Spleen (tissue), 11 donors: ENCODE measurements around the gene APH1A. TPM values are rescaled to one million over a fixed set of nuclear protein-coding genes. Genes with fewer than 3 reads are reported as not detected.

Experiments used
- DNase-seq: peaks from one replicate; pipeline ENCODE4 v3.0.0-alpha.2; 2020
- H3K27ac ChIP-seq, 8 donors: fragments of 200-600 bp; sonication (generic) in 7 of 8; 1 replicate in 4 of 8; 2 replicates in 4 of 8; pipeline versions ENCODE4 v1.5.0 to v1.8.0; 2016 to 2021; ENCODE audit warnings: inconsistent platforms in 4 of 8, mild to moderate bottlenecking in 4 of 8, moderate library complexity in 1 of 8
- H3K27me3 ChIP-seq, 7 donors: fragments of 200-600 bp; sonication (generic) in 6 of 7; replicated peaks in 1 of 7; 1 replicate in 4 of 7; 2 replicates in 3 of 7; pipeline versions ENCODE4 v1.5.0 to v1.8.0; 2016 to 2021; ENCODE audit warnings: inconsistent platforms in 3 of 7, mild to moderate bottlenecking in 1 of 7
- H3K36me3 ChIP-seq, 6 donors: fragments of 200-600 bp; sonication (generic) in 5 of 6; 1 replicate in 4 of 6; 2 replicates in 2 of 6; pipeline versions ENCODE4 v1.5.0 to v1.8.0; 2016 to 2021; ENCODE audit warnings: inconsistent platforms in 2 of 6
- H3K4me1 ChIP-seq, 6 donors: fragments of 200-600 bp; sonication (generic) in 5 of 6; 1 replicate in 3 of 6; 2 replicates in 3 of 6; pipeline versions ENCODE4 v1.5.0 to v1.8.0; 2016 to 2021; ENCODE audit warnings: inconsistent platforms in 3 of 6
- H3K4me3 ChIP-seq, 8 donors: fragments of 200-600 bp; sonication (generic) in 7 of 8; 1 replicate in 4 of 8; 2 replicates in 4 of 8; pipeline versions ENCODE4 v1.5.0 to v1.8.0; 2016 to 2021; ENCODE audit warnings: inconsistent platforms in 4 of 8, mild to moderate bottlenecking in 4 of 8, moderate library complexity in 2 of 8
- H3K9me3 ChIP-seq, 8 donors: fragments of 200-600 bp; sonication (generic) in 7 of 8; 1 replicate in 4 of 8; 2 replicates in 4 of 8; pipeline versions ENCODE4 v1.5.0 to v1.8.0; 2016 to 2021; ENCODE audit warnings: inconsistent platforms in 4 of 8
- CTCF ChIP-seq, 11 experiments: fragments of 200-600 bp in 7 of 11; fragments of 450-650 bp in 4 of 11; sonication (generic) in 4 of 11; IDR thresholded peaks in 8 of 11; conservative IDR thresholded peaks in 3 of 11; 1 replicate in 7 of 11; 2 replicates in 4 of 11; pipeline versions ENCODE4 v1.4.0 to v1.8.0; 2016 to 2021; ENCODE audit warnings: antibody characterized with exemption in 11 of 11, inconsistent platforms in 4 of 11, mild to moderate bottlenecking in 1 of 11
- POLR2A ChIP-seq, 3 donors: fragments of 450-650 bp; IDR thresholded peaks; one replicate each; pipeline ENCODE4 v1.5.1; 2017; ENCODE audit warnings: antibody characterized with exemption in 3 of 3, mild to moderate bottlenecking in 1 of 3
- POLR2AphosphoS5 ChIP-seq, 3 donors: sonication (generic); formaldehyde crosslinking; IDR thresholded peaks; one replicate each; pipeline ENCODE4 v1.5.1; 2017; ENCODE audit warnings: antibody characterized with exemption in 3 of 3
- WGBS, 5 donors: extraction: QIAGEN DNeasy Blood & Tissue Kit in 3 of 5; methylation state at CpG; one replicate each; pipeline versions ENCODE4 v1.1.5 to v1.1.7; 2013 to 2018; 5-methylcytosine and 5-hydroxymethylcytosine counted together
- intact Hi-C: fragments of 100-400 bp; cut with DNase I; formaldehyde crosslinking; loops from one replicate; pipeline ENCODE4 v1.15.0; 2023; ENCODE audit warnings: low total_unique reads
- polyA plus RNA-seq, 3 donors: library from polyadenylated mRNA; stranded (reverse); fragments of 200-250 nt; gene quantifications; one replicate each; pipeline ENCODE4 v1.2.1, GENCODE V29; 2013
- total RNA-seq, 7 donors: library from RNA; depleted of rRNA in 3 of 7; stranded (reverse); fragments of >200 nt in 3 of 7; fragmentation: NEBNext Ultra II Directional in 4 of 7; extraction: Animal tissue kit (Norgen Biotek cat#: 25700) in 4 of 7; gene quantifications; one replicate each; pipeline versions ENCODE4 v1.1.0 to v1.2.1, GENCODE V29; 2016 to 2021
- donor health status: healthy with polysubstance abuse.
- donor health status: DM: no; HTN: no; CAD: no; lungs with moderate emphysema.
- donor health status: DM: no; HTN: no; CAD: no.
- donor health status: Bipolar disorder and iron deficiency.
- donor health status: healthy.
- donor health status: DM: no; HTN: no; CAD: no.
- donor health status: DM: yes; HTN: yes; CAD: no.

Gene APH1A
- total and polyA plus RNA-seq, 10 donors = 72.0 to 186 (median 134) TPM

GRCh38 chr1:150257624-150258585 lies 10.9 kb downstream of the APH1A start, which contains the start of gene CA14:
TSS of gene CA14 (plus strand) at chr1:150257774. CDS start at chr1:150258129, 355 bp downstream.
- Histone ChIP-seq H3K27ac (no peak within 1 kb of the TSS), H3K27me3 (peaks cover 0 to 43% (median 11%) of the 10 kb centered on the region in 7 donors), H3K9me3 (no peaks in the 10 kb centered on the region), H3K36me3 (no peaks in the 10 kb centered on the region), H3K4me3 (peak within 1 kb of the TSS in 1 of 8 donors; percentile 56), H3K4me1 (peaks cover 6 to 30% (median 23%) of the 10 kb centered on the region in 6 donors)
- intact Hi-C loops = no loop called here
- TF ChIP-seq CTCF (IDR thresholded peaks at IDR 0.05 in 8 of 11, conservative IDR thresholded peaks at IDR 0.05 in 3 of 11) (no peak), POLR2AphosphoS5 (IDR thresholded peaks at IDR 0.05) (no peak), POLR2A (IDR thresholded peaks at IDR 0.05) (no peak)
- DNase-seq = no peak
- WGBS, 5 donors = 44 to 50% (median 50%) methylated on average over 13 of the region's 13 CpGs

- DNase-seq = no peak
- peak overlapping the region in 3 of 8 donors; percentile 7 to 75 (median 74) for H3K27ac ChIP-seq
- H3K27me3 ChIP-seq = peaks cover 0 to 43% (median 11%) of the 10 kb centered on the region in 7 donors
- H3K36me3 ChIP-seq = no peaks in the 10 kb centered on the region
- TF ChIP-seq POLR2A (IDR thresholded peaks at IDR 0.05) (no peak), CTCF (IDR thresholded peaks at IDR 0.05 in 8 of 11, conservative IDR thresholded peaks at IDR 0.05 in 3 of 11) (no peak), POLR2AphosphoS5 (IDR thresholded peaks at IDR 0.05) (no peak)
- WGBS, 5 donors = 21 to 27% (median 25%) methylated on average over 14 of the region's 14 CpGs
- no peaks in the 10 kb centered on the region for H3K9me3 ChIP-seq
- intact Hi-C loops = no loop called here
- H3K4me1 ChIP-seq = peaks cover 6 to 30% (median 21%) of the 10 kb centered on the region in 6 donors
- peak overlapping the region in 2 of 8 donors; percentile 28 to 56 for H3K4me3 ChIP-seq
Observed at GRCh38 chr1:150256554-150257341, 12.1 kb downstream of the APH1A start.

GRCh38 chr1:150256198-150256553 lies 12.6 kb downstream of the APH1A start:
- DNase-seq = no peak
- H3K4me1 ChIP-seq = peaks cover 6 to 30% (median 21%) of the 10 kb centered on the region in 6 donors
- H3K27ac ChIP-seq = peak overlapping the region in 5 of 8 donors; percentile 7 to 75 (median 72)
- intact Hi-C loops = no loop called here
- no peaks in the 10 kb centered on the region for H3K9me3 ChIP-seq
- WGBS, 5 donors = 0 to 3% (median 0%) methylated on average over 1 of the region's 1 CpG
- peak in 1 of 11 experiments; percentile 20 for TF ChIP-seq CTCF (IDR thresholded peaks at IDR 0.05 in 8 of 11, conservative IDR thresholded peaks at IDR 0.05 in 3 of 11)
- no peak for TF ChIP-seq POLR2AphosphoS5 (IDR thresholded peaks at IDR 0.05)
- no peaks in the 10 kb centered on the region for H3K36me3 ChIP-seq
- H3K4me3 ChIP-seq = peak overlapping the region in 4 of 8 donors; percentile 21 to 56 (median 30)
- peaks cover 0 to 43% (median 11%) of the 10 kb centered on the region in 7 donors for H3K27me3 ChIP-seq
